Neuronal stem cell (in vitro differentiated cells): ENCODE measurements around the gene PDZD2.
"Not testable (repeated sequence)": the region's sequence is repeated elsewhere in the genome, so short reads cannot be mapped to it uniquely, and the experiment has no call there.

ENCODE experiments used
- DNase-seq: peaks from one replicate; pipeline ENCODE4 v3.0.0-alpha.2; 2013; ENCODE audit warnings: low spot score
- H2AFZ ChIP-seq: one replicate; pipeline ENCODE4 v1.6.1; 2013; ENCODE audit warnings: mild to moderate bottlenecking, low read length, inconsistent platforms
- H2AK5ac ChIP-seq: 2 replicates; pipeline ENCODE4 v1.6.1; 2013; ENCODE audit warnings: low read depth, mild to moderate bottlenecking, inconsistent platforms, low read length, moderate library complexity, mixed read lengths
- H2BK120ac ChIP-seq: 2 replicates; pipeline ENCODE4 v1.6.1; 2013; ENCODE audit warnings: low read depth, mild to moderate bottlenecking, inconsistent platforms, low read length, moderate library complexity, mixed read lengths
- H2BK12ac ChIP-seq: one replicate; pipeline ENCODE4 v1.6.1; 2013; ENCODE audit warnings: low read length, inconsistent platforms
- H2BK15ac ChIP-seq: 2 replicates; pipeline ENCODE4 v1.6.1; 2013; ENCODE audit warnings: mild to moderate bottlenecking, low read length, inconsistent platforms, mixed read lengths
- H2BK5ac ChIP-seq: one replicate; pipeline ENCODE4 v1.6.1; 2013; ENCODE audit warnings: inconsistent platforms, mild to moderate bottlenecking, low read length, moderate library complexity
- H3K14ac ChIP-seq: one replicate; pipeline ENCODE4 v1.6.1; 2013; ENCODE audit warnings: low read length, inconsistent platforms
- H3K18ac ChIP-seq: 2 replicates; pipeline ENCODE4 v1.6.1; 2013; ENCODE audit warnings: low read length, inconsistent platforms
- H3K23ac ChIP-seq: 2 replicates; pipeline ENCODE4 v1.6.1; 2013; ENCODE audit warnings: low read depth, mild to moderate bottlenecking, mixed read lengths, low read length, inconsistent platforms; ENCODE audit not compliant: poor library complexity
- H3K27ac ChIP-seq: replicated peaks from 3 replicates; pipeline ENCODE4 v1.5.1; 2013; ENCODE audit warnings: low read length, inconsistent platforms
- H3K27me3 ChIP-seq, 3 experiments: 2 replicates each; pipeline ENCODE4 v1.6.1; 2013; ENCODE audit warnings: low read length in 3 of 3, mild to moderate bottlenecking in 2 of 3, inconsistent platforms in 1 of 3, low read depth in 1 of 3, mixed read lengths in 1 of 3, moderate library complexity in 1 of 3; ENCODE audit not compliant: control insufficient read depth in 3 of 3, insufficient read depth in 3 of 3
- H3K36me3 ChIP-seq, 2 donors: replicated peaks in 1 of 2; 2 replicates each; pipeline ENCODE4 v1.6.1; 2013; ENCODE audit warnings: low read length in 2 of 2; ENCODE audit not compliant: control insufficient read depth in 2 of 2, insufficient read depth in 2 of 2
- H3K4ac ChIP-seq: 2 replicates; pipeline ENCODE4 v1.6.1; 2013; ENCODE audit warnings: inconsistent platforms, mild to moderate bottlenecking, low read length, moderate library complexity
- H3K4me1 ChIP-seq, 2 donors: 1 replicate in 1 of 2; 2 replicates in 1 of 2; pipeline ENCODE4 v1.6.1; 2013; ENCODE audit warnings: low read length in 2 of 2, low read depth in 1 of 2; ENCODE audit not compliant: control insufficient read depth in 2 of 2, insufficient read depth in 1 of 2
- H3K4me2 ChIP-seq: one replicate; pipeline ENCODE4 v1.6.1; 2013; ENCODE audit warnings: mild to moderate bottlenecking, low read length, inconsistent platforms; ENCODE audit not compliant: insufficient read depth, poor library complexity, severe bottlenecking
- H3K4me3 ChIP-seq, 2 donors: 2 replicates each; pipeline ENCODE4 v1.5.1; 2013; ENCODE audit warnings: low read length in 2 of 2, mild to moderate bottlenecking in 2 of 2, inconsistent platforms in 1 of 2, moderate library complexity in 1 of 2
- H3K79me1 ChIP-seq: one replicate; pipeline ENCODE4 v1.6.1; 2013; ENCODE audit warnings: low read depth, mild to moderate bottlenecking, inconsistent platforms, low read length, moderate library complexity
- H3K9ac ChIP-seq: one replicate; pipeline ENCODE4 v1.6.1; 2013; ENCODE audit warnings: mild to moderate bottlenecking, low read depth, low read length, inconsistent platforms; ENCODE audit not compliant: poor library complexity
- H3K9me3 ChIP-seq, 2 donors: replicated peaks in 1 of 2; 2 replicates each; pipeline versions ENCODE3 to v1.6.1; 2013; ENCODE audit warnings: low read length in 2 of 2, mild to moderate bottlenecking in 2 of 2, inconsistent platforms in 1 of 2, low read depth in 1 of 2, mixed read lengths in 1 of 2, moderate library complexity in 1 of 2; ENCODE audit not compliant: control insufficient read depth in 2 of 2, insufficient read depth in 1 of 2
- H4K8ac ChIP-seq: one replicate; pipeline ENCODE4 v1.6.1; 2013; ENCODE audit warnings: low read depth, mild to moderate bottlenecking, inconsistent platforms, low read length, moderate library complexity
- H4K91ac ChIP-seq: one replicate; pipeline ENCODE4 v1.6.1; 2013; ENCODE audit warnings: low read length, low read depth, mild to moderate bottlenecking, inconsistent platforms; ENCODE audit not compliant: poor library complexity
- WGBS, 2 donors: extraction: QIAGEN DNeasy Blood & Tissue Kit; methylation state at CpG; one replicate each; pipeline ENCODE4 v1.1.7; 2013; ENCODE audit warnings: missing lambda C conversion rate in 2 of 2, mixed read lengths in 1 of 2; ENCODE audit not compliant: insufficient read length in 2 of 2, insufficient replicate concordance in 1 of 2; ENCODE audit errors: extremely low coverage in 2 of 2; 5-methylcytosine and 5-hydroxymethylcytosine counted together

Gene PDZD2

DNA sequence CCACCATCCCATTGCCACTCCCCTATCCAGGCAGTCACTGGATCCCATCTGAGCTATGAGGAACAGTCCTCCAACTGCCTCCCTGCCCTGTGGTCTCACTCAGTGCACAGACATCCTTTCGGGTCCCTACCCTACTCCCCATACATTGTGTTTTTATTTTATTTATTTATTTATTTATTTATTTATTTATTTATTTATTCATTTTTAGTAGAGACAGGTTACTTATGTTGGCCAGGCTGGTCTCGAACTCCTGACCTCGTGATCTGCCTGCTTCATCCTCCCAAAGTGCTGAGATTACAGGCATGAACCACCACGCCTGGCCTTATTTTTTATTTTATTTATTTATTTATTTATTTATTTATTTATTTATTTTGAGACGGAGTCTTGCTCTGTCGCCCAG is 137.4 kb downstream of the PDZD2 start:
- H3K18ac ChIP-seq, H3K4me3 ChIP-seq, H3K4me2 ChIP-seq, H3K27me3 ChIP-seq, H3K4ac ChIP-seq, H3K36me3 ChIP-seq, H3K23ac ChIP-seq, H4K91ac ChIP-seq, H4K8ac ChIP-seq, H2BK120ac ChIP-seq, H3K27ac ChIP-seq, H3K4me1 ChIP-seq, H2BK12ac ChIP-seq, H2BK15ac ChIP-seq, H3K9ac ChIP-seq, H2AFZ ChIP-seq, H3K79me1 ChIP-seq, H3K14ac ChIP-seq, DNase-seq: not testable (repeated sequence)
- Histone ChIP-seq H2AK5ac (peak overlapping the region; percentile 79), H2BK5ac (peak overlapping the region; percentile 39), H3K9me3 (peaks cover 0 to 10% of the 10 kb centered on the region in 2 donors)
- no CpG with 5 or more reads among the region's 6 CpGs for WGBS, 2 donors

DNA sequence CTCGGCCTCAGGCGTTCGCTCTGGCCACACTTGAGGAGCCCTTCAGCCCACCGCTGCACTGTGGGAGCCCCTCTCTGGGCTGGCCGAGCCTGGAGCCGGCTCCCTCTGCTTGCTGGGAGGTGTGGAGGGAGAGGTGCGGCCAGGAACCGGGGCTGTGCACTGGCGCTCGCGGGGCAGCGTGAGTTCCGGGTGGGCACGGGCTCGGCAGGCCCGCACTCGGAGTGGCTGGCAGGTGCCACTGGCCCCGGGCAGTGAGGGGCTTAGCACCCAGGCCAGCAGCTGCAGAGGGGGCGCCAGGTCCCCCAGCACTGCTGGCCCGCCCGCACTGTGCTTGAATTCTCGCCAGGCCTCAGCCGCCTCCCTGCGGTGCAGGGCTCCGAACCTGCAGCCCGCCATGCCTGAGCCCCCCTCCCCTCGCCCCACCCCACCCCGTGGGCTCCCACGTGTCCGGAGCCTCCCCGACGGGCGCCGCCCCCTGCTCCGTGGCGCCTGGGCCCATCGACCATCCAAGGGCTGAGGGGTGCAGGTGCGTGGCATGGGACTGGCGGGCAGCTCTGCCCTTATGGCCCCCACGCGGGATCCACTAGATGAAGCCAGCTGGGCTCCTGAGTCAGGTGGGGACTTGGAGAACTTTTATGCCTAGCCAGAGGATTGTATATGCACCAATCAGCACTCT is 138.2 kb downstream of the PDZD2 start:
- H3K27ac ChIP-seq, result no peak overlapping the region
- H3K9me3 ChIP-seq, result peaks cover 0 to 10% of the 10 kb centered on the region in 2 donors
- H3K4me1 ChIP-seq, result no peaks in the 10 kb centered on the region
- no peak overlapping the region for H3K4ac ChIP-seq
- H3K27me3 ChIP-seq, result peaks cover 0 to 2% (median 0%) of the 10 kb centered on the region in 3 experiments
- H2BK15ac ChIP-seq, result no peak overlapping the region
- no CpG with 5 or more reads among the region's 41 CpGs for WGBS, 2 donors
- H3K36me3 ChIP-seq, result no peaks in the 10 kb centered on the region
- no peak overlapping the region for H4K8ac ChIP-seq
- no peak overlapping the region for H3K14ac ChIP-seq
- H2BK5ac ChIP-seq, result no peak overlapping the region
- no peak for DNase-seq
- no peak overlapping the region for H2AK5ac ChIP-seq
- no peak overlapping the region for H2BK120ac ChIP-seq
- H2AFZ ChIP-seq, result no peak overlapping the region
- no peak overlapping the region for H3K4me2 ChIP-seq
- no peak overlapping the region for H3K23ac ChIP-seq
- no peak overlapping the region for H3K9ac ChIP-seq
- H3K79me1 ChIP-seq, result no peaks in the 10 kb centered on the region
- no peak overlapping the region for H3K4me3 ChIP-seq
- peak overlapping the region; percentile 85 for H4K91ac ChIP-seq
- H2BK12ac ChIP-seq, result no peak overlapping the region
- H3K18ac ChIP-seq, result no peak overlapping the region

DNA sequence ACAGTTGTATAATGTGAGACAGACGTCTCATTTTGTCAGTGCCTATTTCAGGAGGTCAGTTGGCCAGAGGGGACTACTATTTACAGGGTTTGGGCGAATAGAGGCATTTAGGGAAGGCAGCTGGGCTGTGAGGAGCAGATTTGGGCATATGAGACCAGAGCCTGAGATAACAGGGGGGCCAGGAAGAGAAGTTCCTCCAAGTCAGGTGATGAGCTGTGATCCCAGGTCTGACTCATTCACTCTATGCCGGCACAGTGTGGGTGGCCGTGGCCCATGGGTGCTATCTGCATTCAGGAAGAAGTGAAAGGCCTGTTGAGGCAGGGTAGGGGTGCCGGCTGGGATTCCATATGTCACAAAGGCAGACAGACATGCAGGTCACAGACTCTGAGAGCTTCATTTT is 142.8 kb downstream of the PDZD2 start:
- H3K79me1 ChIP-seq, result no peaks in the 10 kb centered on the region
- WGBS, 2 donors, result no CpG with 5 or more reads among the region's 5 CpGs
- no peak for DNase-seq

DNA sequence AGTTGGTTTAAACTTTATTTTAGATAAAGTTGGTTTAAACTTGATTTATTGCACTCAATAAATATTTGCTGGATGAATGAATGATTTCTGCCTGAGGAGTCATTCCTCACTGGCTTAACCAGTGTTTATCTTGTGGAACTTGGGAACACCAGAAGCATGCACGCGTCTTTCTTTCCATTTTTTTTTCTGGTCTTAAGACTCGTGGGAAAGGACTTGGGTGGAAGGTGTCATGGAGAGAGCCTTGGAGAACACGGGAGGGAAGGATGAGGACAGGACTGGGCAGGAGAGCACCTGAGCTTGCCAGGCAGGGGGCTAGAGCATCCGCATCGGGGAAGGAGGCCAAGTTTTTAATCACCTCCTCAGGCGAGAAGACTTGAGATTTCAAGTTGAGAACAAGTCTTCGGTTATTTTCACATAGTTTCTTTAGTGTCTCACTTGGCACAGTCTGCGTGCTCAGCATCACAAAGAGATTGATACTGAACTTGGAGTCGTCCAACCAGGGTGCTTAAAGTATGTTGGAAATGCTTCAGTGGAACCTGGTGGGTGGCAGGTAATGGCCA is 144.2 kb downstream of the PDZD2 start:
- H3K36me3 ChIP-seq, result no peaks in the 10 kb centered on the region
- peaks cover 0 to 5% of the 10 kb centered on the region in 2 donors for H3K9me3 ChIP-seq
- H2BK12ac ChIP-seq, result no peak overlapping the region
- no peak overlapping the region for H3K4me2 ChIP-seq
- H2AK5ac ChIP-seq, result no peak overlapping the region
- no peaks in the 10 kb centered on the region for H3K79me1 ChIP-seq
- no peak overlapping the region for H3K14ac ChIP-seq
- no peak for DNase-seq
- peak overlapping the region; percentile 35 for H3K18ac ChIP-seq
- H2BK120ac ChIP-seq, result no peak overlapping the region
- H4K8ac ChIP-seq, result no peak overlapping the region
- no peak overlapping the region for H3K23ac ChIP-seq
- H3K4ac ChIP-seq, result no peak overlapping the region
- no peak overlapping the region for H3K27ac ChIP-seq
- no peak overlapping the region for H2BK5ac ChIP-seq
- H4K91ac ChIP-seq, result no peak overlapping the region
- no peak overlapping the region for H2AFZ ChIP-seq
- H2BK15ac ChIP-seq, result no peak overlapping the region
- no CpG with 5 or more reads among the region's 10 CpGs for WGBS, 2 donors
- H3K27me3 ChIP-seq, result peaks cover 0 to 2% (median 0%) of the 10 kb centered on the region in 3 experiments
- H3K4me3 ChIP-seq, result no peak overlapping the region
- H3K9ac ChIP-seq, result no peak overlapping the region
- H3K4me1 ChIP-seq, result no peaks in the 10 kb centered on the region

More for the DNA sequence above, 142.8 kb downstream of the PDZD2 start:
- H2BK12ac ChIP-seq, result no peak overlapping the region
- H3K4ac ChIP-seq, result no peak overlapping the region
- H2BK120ac ChIP-seq, result no peak overlapping the region
- no peak overlapping the region for H2AFZ ChIP-seq
- no peak overlapping the region for H3K27ac ChIP-seq
- H3K27me3 ChIP-seq, result peaks cover 0 to 2% (median 0%) of the 10 kb centered on the region in 3 experiments
- no peaks in the 10 kb centered on the region for H3K4me1 ChIP-seq
- H2AK5ac ChIP-seq, result no peak overlapping the region
- H3K18ac ChIP-seq, result no peak overlapping the region
- H3K4me3 ChIP-seq, result no peak overlapping the region
- H4K8ac ChIP-seq, result no peak overlapping the region
- H4K91ac ChIP-seq, result no peak overlapping the region
- H2BK15ac ChIP-seq, result no peak overlapping the region
- no peak overlapping the region for H2BK5ac ChIP-seq
- H3K23ac ChIP-seq, result no peak overlapping the region
- H3K9me3 ChIP-seq, result peaks cover 0 to 6% of the 10 kb centered on the region in 2 donors
- no peak overlapping the region for H3K9ac ChIP-seq
- H3K36me3 ChIP-seq, result no peaks in the 10 kb centered on the region
- no peak overlapping the region for H3K14ac ChIP-seq
- H3K4me2 ChIP-seq, result no peak overlapping the region
